IPS-NIHi7 (cell line): ENCODE measurements around the gene ABCA2.
"Not testable (repeated sequence)": the region's sequence is repeated elsewhere in the genome, so short reads cannot be mapped to it uniquely, and the experiment has no call there.

Experiments
- DNase-seq: peaks from one replicate; pipeline ENCODE4 v3.0.0; 2012; ENCODE audit warnings: mixed read lengths; ENCODE audit errors: extremely low spot score

ABCA2 gene

GRCh38 chr9:137014776-137015539 lies 13.1 kb downstream of the ABCA2 start:
- DNase-seq, result no peak

- DNase-seq, result no peak
Measured at GRCh38 chr9:137014166-137014565, 13.9 kb downstream of the ABCA2 start.

- no peak for DNase-seq
Measured at GRCh38 chr9:137013571-137013940, 14.5 kb downstream of the ABCA2 start.

GRCh38 chr9:137012694-137013570 lies 15.1 kb downstream of the ABCA2 start:
- peak; percentile 90 for DNase-seq

GRCh38 chr9:137011907-137012675 lies 15.9 kb downstream of the ABCA2 start:
- DNase-seq, result no peak

GRCh38 chr9:137011156-137011555 lies 16.9 kb downstream of the ABCA2 start:
- no peak for DNase-seq

GRCh38 chr9:137009938-137010732 lies 17.9 kb downstream of the ABCA2 start:
- no peak for DNase-seq

GRCh38 chr9:137009217-137009616 lies 18.8 kb downstream of the ABCA2 start:
- DNase-seq, result no peak

- no peak for DNase-seq
Measured at GRCh38 chr9:137008312-137008711, 19.7 kb downstream of the ABCA2 start.

GRCh38 chr9:137007816-137008270 lies 20.2 kb downstream of the ABCA2 start:
- no peak for DNase-seq

- DNase-seq, result no peak
Measured at GRCh38 chr9:137007108-137007815, 20.8 kb downstream of the ABCA2 start.

GRCh38 chr9:137006116-137007003 lies 21.7 kb downstream of the ABCA2 start:
- DNase-seq, result no peak

- not testable (repeated sequence) for DNase-seq
Measured at GRCh38 chr9:137004285-137004684, 23.8 kb downstream of the ABCA2 start.

GRCh38 chr9:137002646-137003041 lies 25.4 kb downstream of the ABCA2 start:
- no peak for DNase-seq

GRCh38 chr9:137001857-137002645 lies 26.0 kb downstream of the ABCA2 start:
- DNase-seq, result no peak

- DNase-seq, result no peak
Measured at GRCh38 chr9:137000177-137000930, 27.7 kb downstream of the ABCA2 start.

GRCh38 chr9:136997830-136998234 lies 30.2 kb downstream of the ABCA2 start:
- no peak for DNase-seq

- no peak for DNase-seq
Measured at GRCh38 chr9:136997371-136997770, 30.7 kb downstream of the ABCA2 start.
